Measurements from ENCODE around the gene HNMT. TPM values are rescaled to one million over a fixed set of nuclear protein-coding genes. Genes with fewer than 3 reads are reported as not detected.
"Not testable (repeated sequence)": the region's sequence is repeated elsewhere in the genome, so short reads cannot be mapped to it uniquely, and the experiment has no call there.

Gene HNMT
- 13.0 TPM for total RNA-seq
- long read RNA-seq, partial matches to known transcripts, result 0 of 2 reads
- long read RNA-seq, other reads (novel, unspliced or antisense), result 1 of 2 reads

GRCh38 chr2:137964066-137964858, at the start of gene HNMT:
HNMT (plus strand) TSS chr2:137964473; CDS start chr2:137964492, 19 bp downstream.
- ATAC-seq (peak; percentile 63), DNase-seq (ENCODE audit: missing footprints) (peak; percentile 73)
- intact Hi-C loops (cut with DNase I), result loop anchor here (2.0 to 10.0 kb wide), 2 partner anchors 65 to 111 kb away; no protein-coding TSS in a partner anchor

- ATAC-seq (no peak), DNase-seq (ENCODE audit: missing footprints) (no peak)
- intact Hi-C loops (cut with DNase I), result no loop called here
Observed at GRCh38 chr2:137921105-137921880, 43.0 kb upstream of the HNMT start.

- intact Hi-C loops (cut with DNase I); ATAC-seq; DNase-seq (ENCODE audit: missing footprints): not testable (repeated sequence)
Observed at GRCh38 chr2:137922171-137922570, 42.1 kb upstream of the HNMT start.

- intact Hi-C loops (cut with DNase I), result no loop called here
- no peak for DNase-seq (ENCODE audit: missing footprints)
- ATAC-seq, result no peak
Observed at GRCh38 chr2:137924019-137924418, 40.3 kb upstream of the HNMT start.

- intact Hi-C loops (cut with DNase I), result no loop called here
- no peak for ATAC-seq
- no peak for DNase-seq (ENCODE audit: missing footprints)
Observed at GRCh38 chr2:137925599-137925998, 38.7 kb upstream of the HNMT start.

GRCh38 chr2:137927846-137928245, 36.4 kb upstream of the HNMT start:
- ATAC-seq, result no peak

GRCh38 chr2:137928547-137929518, 35.4 kb upstream of the HNMT start:
- ATAC-seq, result no peak
- intact Hi-C loops (cut with DNase I), result no loop called here
- DNase-seq (ENCODE audit: missing footprints), result no peak

More at GRCh38 chr2:137927846-137928245, 36.4 kb upstream of the HNMT start:
- no peak for DNase-seq (ENCODE audit: missing footprints)
- intact Hi-C loops (cut with DNase I), result no loop called here

- ATAC-seq, result no peak
- intact Hi-C loops (cut with DNase I), result no loop called here
- no peak for DNase-seq (ENCODE audit: missing footprints)
Observed at GRCh38 chr2:137929519-137929916, 34.8 kb upstream of the HNMT start.

- intact Hi-C loops (cut with DNase I), result no loop called here
- DNase-seq (ENCODE audit: missing footprints) (no peak), ATAC-seq (no peak)
Observed at GRCh38 chr2:137930146-137930545, 34.1 kb upstream of the HNMT start.

GRCh38 chr2:137935591-137935990, 28.7 kb upstream of the HNMT start:
- DNase-seq (ENCODE audit: missing footprints) (no peak), ATAC-seq (no peak)
- intact Hi-C loops (cut with DNase I), result no loop called here

- DNase-seq (ENCODE audit: missing footprints) (no peak), ATAC-seq (no peak)
- intact Hi-C loops (cut with DNase I), result no loop called here
Observed at GRCh38 chr2:137937246-137937645, 27.0 kb upstream of the HNMT start.

- intact Hi-C loops (cut with DNase I), result no loop called here
- DNase-seq (ENCODE audit: missing footprints) (no peak), ATAC-seq (no peak)
Observed at GRCh38 chr2:137937778-137938177, 26.5 kb upstream of the HNMT start.

GRCh38 chr2:137938204-137938603, 26.1 kb upstream of the HNMT start:
- DNase-seq (ENCODE audit: missing footprints) (no peak), ATAC-seq (no peak)
- intact Hi-C loops (cut with DNase I), result no loop called here

- ATAC-seq (no peak), DNase-seq (ENCODE audit: missing footprints) (no peak)
- intact Hi-C loops (cut with DNase I), result no loop called here
Observed at GRCh38 chr2:137939026-137939425, 25.2 kb upstream of the HNMT start.

- DNase-seq (ENCODE audit: missing footprints) (no peak), ATAC-seq (no peak)
- intact Hi-C loops (cut with DNase I), result no loop called here
Observed at GRCh38 chr2:137940154-137940553, 24.1 kb upstream of the HNMT start.

- DNase-seq (ENCODE audit: missing footprints) (no peak), ATAC-seq (no peak)
- intact Hi-C loops (cut with DNase I), result no loop called here
Observed at GRCh38 chr2:137942037-137942832, 22.0 kb upstream of the HNMT start.

- DNase-seq (ENCODE audit: missing footprints), result no peak
- ATAC-seq, result no peak
- intact Hi-C loops (cut with DNase I), result no loop called here
Observed at GRCh38 chr2:137942833-137943677, 21.2 kb upstream of the HNMT start.

Measured in Right ventricle myocardium inferior (tissue), 1 donor.